HepG2 (cell line): ENCODE results near the gene DACT2. TPM values are rescaled to one million over a fixed set of nuclear protein-coding genes. Genes with fewer than 3 reads are reported as not detected.

Experiments used
- BRD4 ChIP-seq: sonication (generic); formaldehyde crosslinking; IDR thresholded peaks from 2 replicates; pipeline ENCODE4 v1.4.0; 2020; ENCODE audit warnings: missing genetic modification reagents
- NPAS2 ChIP-seq: sonication (generic); formaldehyde crosslinking; IDR thresholded peaks from 2 replicates; pipeline ENCODE4 v1.8.0; 2022; ENCODE audit warnings: mild to moderate bottlenecking, missing genetic modification reagents, borderline replicate concordance
- RAD21 ChIP-seq: fragments of 450-650 bp; formaldehyde crosslinking; IDR thresholded peaks from 2 replicates; pipeline ENCODE4 v1.5.0; 2020; ENCODE audit warnings: mild to moderate bottlenecking
- SALL2 ChIP-seq: sonication (generic); formaldehyde crosslinking; IDR thresholded peaks from 2 replicates; pipeline ENCODE4 v1.8.1; 2023; ENCODE audit warnings: mild to moderate bottlenecking, missing genetic modification reagents, inconsistent platforms
- SMC3 ChIP-seq: IDR thresholded peaks from 2 replicates; pipeline ENCODE4 v1.6.1; 2011; ENCODE audit warnings: low read length, improper control_type of control experiment
- ZKSCAN5 ChIP-seq: sonication (generic); formaldehyde crosslinking; IDR thresholded peaks from 2 replicates; pipeline ENCODE4 v1.5.1; 2020; ENCODE audit warnings: mild to moderate bottlenecking, missing genetic modification reagents
- ZNF121 ChIP-seq: sonication (generic); formaldehyde crosslinking; IDR thresholded peaks from 2 replicates; pipeline ENCODE4 v1.5.0; 2020; ENCODE audit warnings: mild to moderate bottlenecking, missing genetic modification reagents
- ZNF737 ChIP-seq: sonication (generic); formaldehyde crosslinking; IDR thresholded peaks from 2 replicates; pipeline ENCODE4 v1.5.0; 2020; ENCODE audit warnings: missing genetic modification reagents, mild to moderate bottlenecking, borderline replicate concordance
- polyA plus RNA-seq, 8 experiments: library from polyadenylated mRNA; depleted of rRNA in 3 of 8; stranded (reverse) in 7 of 8; unstranded in 1 of 8; fragments of >200 nt; fragmentation: Illumina TruSeq in 4 of 8; extraction: Trizol in 4 of 8; gene quantifications; 2 replicates each; pipeline versions ENCODE4 v1.2.1 to v1.2.3, GENCODE V29; 2011 to 2016; ENCODE audit warnings: low read depth in 4 of 8, missing spikeins in 1 of 8, mixed read lengths in 1 of 8; ENCODE audit not compliant: insufficient read depth in 1 of 8
- total RNA-seq, 5 experiments: library from RNA; depleted of rRNA; stranded (reverse); fragments of >200 nt; fragmentation: Illumina TruSeq; extraction: Trizol; gene quantifications; 2 replicates each; pipeline ENCODE4 v1.2.3, GENCODE V29; 2016; ENCODE audit warnings: low read depth in 1 of 5
- TF ChIP-seq, protein P1 (sequence below): sonication (generic); formaldehyde crosslinking; IDR thresholded peaks from 2 replicates; pipeline ENCODE4 v1.5.0; 2020; ENCODE audit warnings: mild to moderate bottlenecking, missing genetic modification reagents
- TF ChIP-seq, protein P2 (sequence below): IDR thresholded peaks from 2 replicates; pipeline ENCODE4 v1.6.1; 2016
- TF ChIP-seq, protein P3 (sequence below): sonication (generic); formaldehyde crosslinking; IDR thresholded peaks from 2 replicates; pipeline ENCODE4 v1.4.0; 2020; ENCODE audit warnings: missing genetic modification reagents

Gene DACT2
- total and polyA plus RNA-seq, 2 of the 13 experiments (the other 11 are each of a cell fraction or from before 2014, with no cell fraction given): 0.15 TPM; not detected in 1

DNA sequence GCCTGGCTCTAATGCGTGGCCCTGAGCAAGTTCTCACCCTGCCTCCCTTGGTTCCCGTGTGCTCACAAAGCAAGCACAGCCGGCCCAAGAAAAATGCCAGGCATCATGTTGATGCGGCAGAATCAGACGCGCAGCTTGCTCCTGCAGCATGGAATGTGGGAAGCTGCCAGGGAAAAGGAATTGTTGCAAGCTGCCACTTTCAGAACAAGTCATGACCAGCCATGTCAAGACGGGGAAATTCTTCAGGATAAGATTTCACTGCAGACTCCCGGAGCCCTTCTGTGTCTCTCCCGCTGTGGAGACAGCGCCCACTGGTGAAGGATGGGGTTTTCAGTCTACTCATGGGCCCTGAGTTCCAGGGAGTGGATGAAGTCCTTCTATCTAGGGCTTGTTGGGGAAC lies 4.6 kb downstream of the DACT2 start (continued):
- TF ChIP-seq, protein P1, sequence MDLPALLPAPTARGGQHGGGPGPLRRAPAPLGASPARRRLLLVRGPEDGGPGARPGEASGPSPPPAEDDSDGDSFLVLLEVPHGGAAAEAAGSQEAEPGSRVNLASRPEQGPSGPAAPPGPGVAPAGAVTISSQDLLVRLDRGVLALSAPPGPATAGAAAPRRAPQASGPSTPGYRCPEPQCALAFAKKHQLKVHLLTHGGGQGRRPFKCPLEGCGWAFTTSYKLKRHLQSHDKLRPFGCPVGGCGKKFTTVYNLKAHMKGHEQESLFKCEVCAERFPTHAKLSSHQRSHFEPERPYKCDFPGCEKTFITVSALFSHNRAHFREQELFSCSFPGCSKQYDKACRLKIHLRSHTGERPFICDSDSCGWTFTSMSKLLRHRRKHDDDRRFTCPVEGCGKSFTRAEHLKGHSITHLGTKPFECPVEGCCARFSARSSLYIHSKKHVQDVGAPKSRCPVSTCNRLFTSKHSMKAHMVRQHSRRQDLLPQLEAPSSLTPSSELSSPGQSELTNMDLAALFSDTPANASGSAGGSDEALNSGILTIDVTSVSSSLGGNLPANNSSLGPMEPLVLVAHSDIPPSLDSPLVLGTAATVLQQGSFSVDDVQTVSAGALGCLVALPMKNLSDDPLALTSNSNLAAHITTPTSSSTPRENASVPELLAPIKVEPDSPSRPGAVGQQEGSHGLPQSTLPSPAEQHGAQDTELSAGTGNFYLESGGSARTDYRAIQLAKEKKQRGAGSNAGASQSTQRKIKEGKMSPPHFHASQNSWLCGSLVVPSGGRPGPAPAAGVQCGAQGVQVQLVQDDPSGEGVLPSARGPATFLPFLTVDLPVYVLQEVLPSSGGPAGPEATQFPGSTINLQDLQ (CRISPR knock-in tag): no peak
- peak; percentile 29; the same call in 1 of the 2 replicates for TF ChIP-seq RAD21 (CRISPR knock-in tag)
- TF ChIP-seq NPAS2 (CRISPR knock-in tag): no peak
- TF ChIP-seq, protein P2, sequence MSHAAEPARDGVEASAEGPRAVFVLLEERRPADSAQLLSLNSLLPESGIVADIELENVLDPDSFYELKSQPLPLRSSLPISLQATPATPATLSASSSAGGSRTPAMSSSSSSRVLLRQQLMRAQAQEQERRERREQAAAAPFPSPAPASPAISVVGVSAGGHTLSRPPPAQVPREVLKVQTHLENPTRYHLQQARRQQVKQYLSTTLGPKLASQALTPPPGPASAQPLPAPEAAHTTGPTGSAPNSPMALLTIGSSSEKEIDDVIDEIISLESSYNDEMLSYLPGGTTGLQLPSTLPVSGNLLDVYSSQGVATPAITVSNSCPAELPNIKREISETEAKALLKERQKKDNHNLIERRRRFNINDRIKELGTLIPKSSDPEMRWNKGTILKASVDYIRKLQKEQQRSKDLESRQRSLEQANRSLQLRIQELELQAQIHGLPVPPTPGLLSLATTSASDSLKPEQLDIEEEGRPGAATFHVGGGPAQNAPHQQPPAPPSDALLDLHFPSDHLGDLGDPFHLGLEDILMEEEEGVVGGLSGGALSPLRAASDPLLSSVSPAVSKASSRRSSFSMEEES: no peak
- no peak for TF ChIP-seq ZNF737 (CRISPR knock-in tag)
- no peak for TF ChIP-seq ZKSCAN5 (CRISPR knock-in tag)
- TF ChIP-seq ZNF121: no peak
- TF ChIP-seq SALL2 (CRISPR knock-in tag): no peak
- peak; percentile 49; the same call in 1 of the 2 replicates for TF ChIP-seq SMC3
- TF ChIP-seq BRD4 (CRISPR knock-in tag): no peak
- TF ChIP-seq, protein P3, sequence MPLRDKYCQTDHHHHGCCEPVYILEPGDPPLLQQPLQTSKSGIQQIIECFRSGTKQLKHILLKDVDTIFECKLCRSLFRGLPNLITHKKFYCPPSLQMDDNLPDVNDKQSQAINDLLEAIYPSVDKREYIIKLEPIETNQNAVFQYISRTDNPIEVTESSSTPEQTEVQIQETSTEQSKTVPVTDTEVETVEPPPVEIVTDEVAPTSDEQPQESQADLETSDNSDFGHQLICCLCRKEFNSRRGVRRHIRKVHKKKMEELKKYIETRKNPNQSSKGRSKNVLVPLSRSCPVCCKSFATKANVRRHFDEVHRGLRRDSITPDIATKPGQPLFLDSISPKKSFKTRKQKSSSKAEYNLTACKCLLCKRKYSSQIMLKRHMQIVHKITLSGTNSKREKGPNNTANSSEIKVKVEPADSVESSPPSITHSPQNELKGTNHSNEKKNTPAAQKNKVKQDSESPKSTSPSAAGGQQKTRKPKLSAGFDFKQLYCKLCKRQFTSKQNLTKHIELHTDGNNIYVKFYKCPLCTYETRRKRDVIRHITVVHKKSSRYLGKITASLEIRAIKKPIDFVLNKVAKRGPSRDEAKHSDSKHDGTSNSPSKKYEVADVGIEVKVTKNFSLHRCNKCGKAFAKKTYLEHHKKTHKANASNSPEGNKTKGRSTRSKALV (CRISPR knock-in tag): no peak
- TF ChIP-seq, all 625 proteins: peak for 5
